Skin of body (tissue), 2 donors: ENCODE measurements around the gene TGM6. TPM values are rescaled to one million over a fixed set of nuclear protein-coding genes. Genes with fewer than 3 reads are reported as not detected.
"Not testable (repeated sequence)": the region's sequence is repeated elsewhere in the genome, so short reads cannot be mapped to it uniquely, and the experiment has no call there.

Experiments used
- DNase-seq: peaks from one replicate; lab custom pipeline; 2025; lab: John Stamatoyannopoulos, UW
- total RNA-seq: library from RNA; depleted of rRNA; stranded (reverse); fragments of >200 nt; gene quantifications from one replicate; pipeline ENCODE4 v1.2.3, GENCODE V29; 2014

Gene TGM6
- total RNA-seq, 1 donor from 2014 or later: 6.1 TPM

GRCh38 chr20:2397595-2398145 is 17.0 kb downstream of the TGM6 start:
- no peak for DNase-seq

DNA sequence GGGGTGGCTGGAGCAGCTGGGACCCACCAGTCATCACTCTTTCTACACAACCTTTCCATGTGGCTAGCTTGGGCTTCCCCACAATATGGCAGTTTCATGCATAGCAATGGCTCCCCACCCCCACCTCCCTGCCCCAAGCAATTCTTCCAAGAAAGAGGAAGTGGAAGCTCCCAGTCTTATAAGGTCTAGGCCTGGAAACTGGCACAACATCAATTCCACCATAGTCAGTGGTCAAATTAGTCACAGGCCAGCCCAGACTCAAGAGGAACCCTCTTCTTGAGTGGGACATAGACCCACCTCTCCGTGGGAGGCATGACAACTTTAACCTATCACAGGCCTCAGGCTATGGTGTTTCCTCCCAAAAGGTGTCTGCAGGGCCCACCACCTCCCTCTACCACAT is 17.7 kb downstream of the TGM6 start:
- no peak for DNase-seq

DNA sequence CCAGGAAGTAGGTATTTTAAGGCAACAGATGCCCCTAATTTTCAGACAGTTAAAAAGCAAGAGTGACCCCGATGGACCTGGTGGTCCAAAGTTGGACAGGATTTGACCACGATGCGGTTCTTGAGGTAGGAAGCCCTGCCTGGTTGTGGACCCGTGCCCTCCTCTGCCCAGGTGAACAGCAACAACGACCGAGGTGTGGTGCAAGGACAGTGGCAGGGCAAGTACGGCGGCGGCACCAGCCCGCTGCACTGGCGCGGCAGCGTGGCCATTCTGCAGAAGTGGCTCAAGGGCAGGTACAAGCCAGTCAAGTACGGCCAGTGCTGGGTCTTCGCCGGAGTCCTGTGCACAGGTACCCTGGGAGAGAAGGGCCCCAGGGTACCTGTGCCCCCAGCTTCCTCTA is 18.7 kb downstream of the TGM6 start:
- no peak for DNase-seq

DNA sequence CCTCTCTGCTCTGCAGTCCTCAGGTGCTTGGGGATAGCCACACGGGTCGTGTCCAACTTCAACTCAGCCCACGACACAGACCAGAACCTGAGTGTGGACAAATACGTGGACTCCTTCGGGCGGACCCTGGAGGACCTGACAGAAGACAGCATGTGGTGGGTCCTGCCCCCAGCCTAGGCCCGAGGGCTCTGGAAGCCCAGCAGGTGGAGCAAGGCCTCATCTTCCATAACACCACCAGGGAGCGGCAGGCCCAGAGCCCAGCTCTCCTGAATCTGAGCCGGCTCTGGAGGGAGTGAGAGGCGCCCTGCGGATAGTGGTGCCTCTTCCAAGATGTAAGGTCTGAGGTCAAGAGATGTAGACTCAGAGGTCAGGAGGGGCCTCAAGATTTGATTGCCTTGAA is 19.6 kb downstream of the TGM6 start:
- DNase-seq: no peak

- no peak for DNase-seq
Observed at GRCh38 chr20:2401527-2401926, 20.8 kb downstream of the TGM6 start.

- no peak for DNase-seq
Observed at GRCh38 chr20:2402271-2402980, 21.7 kb downstream of the TGM6 start.

- DNase-seq: no peak
Observed at GRCh38 chr20:2403291-2404052, 22.8 kb downstream of the TGM6 start.

- no peak for DNase-seq
Observed at GRCh38 chr20:2405693-2406065, 25.0 kb downstream of the TGM6 start.

DNA sequence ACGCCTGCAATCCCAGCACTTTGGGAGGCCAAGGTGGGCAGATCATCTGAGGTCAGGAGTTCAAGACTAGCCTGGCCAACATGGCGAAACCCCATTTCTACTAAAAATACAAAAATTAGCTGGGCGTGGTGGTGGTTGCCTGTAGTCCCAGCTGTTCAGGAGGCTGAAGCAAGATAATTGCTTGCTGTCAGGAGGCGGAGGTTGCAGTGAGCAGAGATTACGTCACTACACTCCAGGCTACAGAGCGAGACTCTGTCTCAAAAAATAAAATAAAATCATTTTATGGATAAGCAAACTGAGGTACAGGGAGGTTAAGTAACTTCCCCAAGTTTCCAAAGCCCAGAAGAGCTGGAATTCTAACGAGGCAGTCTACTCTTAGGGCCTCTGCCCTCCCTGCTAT is 26.7 kb downstream of the TGM6 start:
- DNase-seq: not testable (repeated sequence)

- no peak for DNase-seq
Observed at GRCh38 chr20:2408111-2408510, 27.4 kb downstream of the TGM6 start.

- no peak for DNase-seq
Observed at GRCh38 chr20:2416541-2417212, 36.0 kb downstream of the TGM6 start.

- no peak for DNase-seq
Observed at GRCh38 chr20:2417213-2417541, 36.5 kb downstream of the TGM6 start.

DNA sequence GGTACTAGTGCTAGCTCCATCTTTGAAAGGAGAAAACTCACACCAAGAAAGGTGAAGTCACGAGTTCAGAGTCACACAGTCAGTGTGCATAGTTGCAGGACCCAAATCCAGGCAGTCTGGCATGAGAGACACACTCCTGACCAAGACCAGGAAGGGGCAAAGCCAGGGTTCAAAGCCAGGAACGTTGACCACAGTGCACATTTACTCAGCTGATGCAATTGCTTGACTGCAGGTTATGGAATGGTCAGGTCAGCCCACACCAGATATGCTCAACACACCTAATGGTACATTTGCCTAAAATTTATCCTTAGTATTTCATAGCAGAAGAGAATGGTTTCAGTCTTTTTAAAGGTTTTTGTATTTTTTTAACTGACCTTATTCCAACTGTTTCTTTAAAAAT is 37.7 kb downstream of the TGM6 start:
- no peak for DNase-seq

DNA sequence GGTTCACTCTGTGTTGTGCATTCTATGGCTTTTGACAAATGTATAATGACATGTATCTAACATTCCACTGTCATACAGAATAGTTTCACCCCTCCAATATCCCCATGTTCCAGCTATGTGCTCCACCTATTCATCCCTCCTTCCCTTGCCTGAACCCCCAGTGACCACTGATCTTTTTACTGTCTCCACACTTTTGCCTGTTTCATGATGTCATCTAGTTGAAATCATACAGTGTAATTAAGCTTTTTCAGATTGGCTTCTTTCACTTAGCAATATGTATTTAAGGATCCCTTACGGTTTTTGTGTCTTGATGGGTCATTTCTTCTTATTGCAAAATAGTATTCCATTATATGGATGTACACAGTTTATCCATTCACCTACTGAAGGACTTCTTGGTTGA is 39.8 kb downstream of the TGM6 start:
- DNase-seq: no peak

DNA sequence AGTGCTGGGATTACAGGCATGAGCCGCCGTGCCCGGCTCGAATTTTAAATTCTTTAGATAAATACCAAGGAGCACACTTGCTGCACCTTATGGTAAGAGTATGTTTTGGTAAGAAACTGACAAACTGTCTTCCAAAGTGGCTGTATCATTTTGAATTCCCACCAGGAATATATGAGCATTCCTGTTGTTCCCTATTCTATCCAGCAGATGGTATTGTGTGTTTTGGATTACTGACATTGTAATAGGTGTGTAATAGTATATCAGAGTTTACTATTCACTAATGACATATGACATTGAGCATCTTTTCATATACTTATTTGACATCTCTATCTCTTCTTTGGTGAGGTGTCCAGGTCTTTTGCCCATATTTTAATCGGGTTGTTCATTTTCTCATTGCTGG is 40.5 kb downstream of the TGM6 start:
- no peak for DNase-seq

DNA sequence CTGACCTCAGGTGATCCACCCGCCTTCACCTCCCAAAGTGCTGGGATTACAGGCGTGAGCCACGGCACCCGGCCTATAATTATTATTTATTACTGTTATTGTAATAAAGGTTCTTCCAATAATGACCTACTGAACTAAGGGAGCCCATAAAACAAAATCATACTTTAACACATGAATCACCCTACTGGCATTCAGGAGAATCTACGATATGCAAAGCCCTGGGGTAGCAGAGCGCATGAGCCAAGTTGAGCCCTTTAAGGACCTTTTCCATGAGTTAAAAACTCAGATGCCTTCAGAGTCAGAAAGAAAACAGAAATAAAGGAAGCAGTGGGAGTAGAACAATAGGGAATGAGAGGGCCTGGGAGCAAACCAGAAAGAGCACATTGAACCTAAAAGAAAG is 48.4 kb downstream of the TGM6 start:
- DNase-seq: no peak

DNA sequence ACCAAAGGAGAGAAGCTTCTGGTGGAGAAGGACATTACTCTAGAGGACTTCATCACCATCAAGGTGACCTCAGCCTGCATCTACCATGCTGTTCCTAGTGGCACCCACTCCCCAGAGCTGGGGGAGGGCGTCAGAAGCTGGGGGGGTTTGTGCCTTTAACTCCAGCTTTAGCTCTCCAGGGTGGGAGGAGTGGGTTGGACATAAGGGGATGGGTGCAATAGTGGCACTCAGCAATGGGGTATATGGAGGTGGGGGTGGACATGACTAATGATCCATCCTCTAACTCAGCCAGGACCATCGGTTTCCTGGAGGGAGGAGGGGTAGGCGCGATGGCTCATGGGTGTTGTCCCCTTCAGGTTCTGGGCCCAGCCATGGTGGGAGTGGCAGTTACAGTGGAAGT is 49.8 kb downstream of the TGM6 start:
- no peak for DNase-seq

DNA sequence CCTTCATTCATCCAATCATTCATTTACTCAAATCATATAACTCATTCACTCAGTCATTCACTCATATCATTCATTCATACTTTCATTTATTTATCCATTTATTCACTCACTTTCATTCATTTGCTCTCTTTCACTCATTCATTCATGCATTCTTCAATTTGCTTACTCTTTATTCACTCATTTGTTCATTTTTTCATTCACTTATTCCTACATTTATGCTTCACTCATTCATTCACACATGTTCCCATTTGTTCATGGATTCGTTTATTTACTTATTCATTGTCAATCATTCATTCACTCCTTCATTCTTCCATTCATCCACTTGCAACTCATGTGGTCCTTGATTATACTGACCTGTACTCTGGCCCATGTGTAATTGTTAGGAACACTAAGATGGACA is 50.5 kb downstream of the TGM6 start:
- no peak for DNase-seq

DNA sequence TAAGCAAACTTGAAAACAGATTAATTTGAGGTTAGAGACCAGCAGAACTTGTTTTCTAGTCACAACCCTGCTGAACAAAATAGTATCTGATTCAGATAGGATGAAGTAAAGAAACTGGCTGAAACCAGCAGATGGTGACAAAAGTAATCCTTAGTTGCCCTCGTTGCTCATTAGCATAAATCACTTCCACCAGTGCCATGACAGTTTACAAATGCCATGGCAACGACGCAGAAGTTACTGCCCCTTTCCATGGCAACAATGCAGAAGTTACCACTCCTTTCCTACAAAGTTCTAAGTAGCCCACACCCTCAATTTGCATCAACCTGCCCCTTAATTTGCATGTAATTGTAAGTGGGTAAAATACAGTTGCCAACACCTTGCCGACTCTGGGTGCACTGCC is 66.1 kb downstream of the TGM6 start:
- DNase-seq: no peak

DNA sequence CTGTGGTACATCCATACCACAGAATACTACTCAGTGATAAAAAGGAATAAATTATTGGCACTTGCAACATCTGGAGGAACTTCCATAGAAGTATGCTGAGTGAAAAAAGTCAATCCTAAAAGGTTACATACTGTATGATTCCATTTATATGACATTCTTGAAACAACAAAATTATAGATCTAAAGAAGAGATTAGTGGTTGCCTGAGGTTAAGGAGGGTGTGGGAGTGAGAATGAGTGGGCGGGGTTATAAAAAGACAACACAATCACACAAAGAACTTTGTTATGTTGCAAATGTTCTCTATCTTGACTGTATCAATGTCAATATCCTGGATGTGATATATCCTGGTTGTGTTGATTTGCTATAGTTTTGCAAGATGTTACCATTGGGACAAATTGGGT is 68.7 kb downstream of the TGM6 start:
- DNase-seq: no peak

DNA sequence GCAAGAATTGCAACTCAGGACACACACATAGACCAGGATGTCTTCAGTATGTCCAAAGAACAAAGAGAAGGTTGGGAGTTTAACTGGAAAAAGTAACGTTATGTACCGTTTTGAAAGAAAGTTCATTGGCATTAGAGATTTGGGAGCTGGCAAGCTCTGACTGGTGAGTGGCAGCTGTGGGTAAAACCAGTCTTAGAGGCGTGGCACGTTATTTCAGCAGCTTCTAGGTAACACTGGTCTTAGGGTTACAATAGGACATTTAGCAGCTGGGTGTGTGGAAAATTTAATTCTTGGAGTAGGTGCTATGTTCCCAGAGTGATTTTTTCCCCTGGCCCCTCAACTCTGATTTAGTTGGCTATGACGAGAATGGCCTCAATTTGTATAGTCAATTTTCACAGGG is 70.7 kb downstream of the TGM6 start:
- no peak for DNase-seq

- peak; percentile 23 for DNase-seq
Observed at GRCh38 chr20:2451939-2452732, 71.4 kb downstream of the TGM6 start.
